IMR-90 (cell line): ENCODE data around the gene NT5C1A. TPM values are rescaled to one million over a fixed set of nuclear protein-coding genes. Genes with fewer than 3 reads are reported as not detected.

Experiments
- ATAC-seq: fragments of 200-7000 bp; cut with Tn5 transposase; 2 replicates; pipeline ENCODE4 v1.9.1; 2020; ENCODE audit warnings: low read depth, mild to moderate bottlenecking, moderate library complexity
- BruUV-seq: library from RNA; stranded (reverse); fragments of 400-500 nt; replicated peaks from 2 replicates; lab custom pipeline; 2021; lab: Mats Ljungman, UMichigan
- CTCF ChIA-PET: fragments of 300-600 bp; formaldehyde crosslinking; extraction: SDS; loops from one replicate; lab custom pipeline; 2021; ENCODE audit warnings: antibody characterized with exemption; lab: Yijun Ruan, JAX
- POLR2A ChIA-PET: fragments of 300-600 bp; sonication (Branson Sonifier 250); formaldehyde crosslinking; loops from one replicate; lab custom pipeline; 2022; ENCODE audit warnings: antibody characterized with exemption; ENCODE audit not compliant: unreplicated experiment; lab: Charles Lee
- DNase-seq: peaks from one replicate; pipeline ENCODE4 v3.0.0; 2013
- H2AFZ ChIP-seq: replicated peaks from 2 replicates; pipeline ENCODE3; 2013; ENCODE audit warnings: low read length, mild to moderate bottlenecking; ENCODE audit not compliant: poor library complexity
- H2AK5ac ChIP-seq: 2 replicates; pipeline ENCODE4 v1.6.1; 2013; ENCODE audit warnings: low read depth, low read length, inconsistent platforms
- H2AK9ac ChIP-seq: replicated peaks from 2 replicates; pipeline ENCODE3; 2013; ENCODE audit warnings: mild to moderate bottlenecking, low read depth, low read length, moderate library complexity; ENCODE audit not compliant: poor library complexity
- H2BK120ac ChIP-seq: 2 replicates; pipeline ENCODE4 v1.6.1; 2013; ENCODE audit warnings: low read depth, low read length, inconsistent platforms
- H2BK15ac ChIP-seq: 3 replicates; pipeline ENCODE4 v1.6.1; 2013; ENCODE audit warnings: low read depth, low read length, inconsistent platforms
- H2BK20ac ChIP-seq: 2 replicates; pipeline ENCODE4 v1.6.1; 2013; ENCODE audit warnings: low read depth, mild to moderate bottlenecking, inconsistent platforms, low read length, moderate library complexity
- H2BK5ac ChIP-seq: 2 replicates; pipeline ENCODE4 v1.6.1; 2013; ENCODE audit warnings: mild to moderate bottlenecking, low read depth, low read length, inconsistent platforms; ENCODE audit not compliant: poor library complexity, severe bottlenecking
- H3K14ac ChIP-seq: replicated peaks from 2 replicates; pipeline ENCODE4 v1.6.1; 2013; ENCODE audit warnings: low read depth, low read length, inconsistent platforms
- H3K18ac ChIP-seq: 2 replicates; pipeline ENCODE4 v1.6.1; 2013; ENCODE audit warnings: low read depth, low read length, control low read depth
- H3K23ac ChIP-seq: 2 replicates; pipeline ENCODE4 v1.6.1; 2013; ENCODE audit warnings: low read depth, low read length, inconsistent platforms
- H3K27ac ChIP-seq: 2 replicates; pipeline ENCODE4 v1.5.1; 2013; ENCODE audit warnings: mild to moderate bottlenecking, control low read depth, low read length; ENCODE audit not compliant: insufficient read depth
- H3K27me3 ChIP-seq: 2 replicates; pipeline ENCODE4 v1.6.1; 2013; ENCODE audit warnings: low read length; ENCODE audit not compliant: control insufficient read depth, insufficient read depth
- H3K36me3 ChIP-seq: 2 replicates; pipeline ENCODE4 v1.6.1; 2013; ENCODE audit warnings: low read length, mixed read lengths; ENCODE audit not compliant: control insufficient read depth, insufficient read depth
- H3K4ac ChIP-seq: 2 replicates; pipeline ENCODE4 v1.6.1; 2013; ENCODE audit warnings: low read depth, low read length, inconsistent platforms
- H3K4me1 ChIP-seq: 2 replicates; pipeline ENCODE4 v1.6.1; 2013; ENCODE audit warnings: low read length, mixed read lengths; ENCODE audit not compliant: control insufficient read depth, insufficient read depth
- H3K4me2 ChIP-seq: 2 replicates; pipeline ENCODE4 v1.6.1; 2013; ENCODE audit warnings: low read depth, mild to moderate bottlenecking, control low read depth, low read length, moderate library complexity
- H3K4me3 ChIP-seq: 2 replicates; pipeline ENCODE4 v1.5.1; 2013; ENCODE audit warnings: low read depth, mild to moderate bottlenecking, control low read depth, low read length, moderate library complexity; ENCODE audit not compliant: insufficient read depth
- H3K56ac ChIP-seq: 2 replicates; pipeline ENCODE4 v1.6.1; 2013; ENCODE audit warnings: low read length, inconsistent platforms; ENCODE audit not compliant: insufficient read depth; ENCODE audit errors: extremely low read depth
- H3K79me1 ChIP-seq, 2 experiments: 2 replicates each; pipeline ENCODE4 v1.6.1; 2013; ENCODE audit warnings: low read length in 2 of 2, inconsistent platforms in 1 of 2, low read depth in 1 of 2
- H3K9ac ChIP-seq: 2 replicates; pipeline ENCODE4 v1.6.1; 2013; ENCODE audit warnings: low read depth, low read length, control low read depth
- H3K9me1 ChIP-seq: 2 replicates; pipeline ENCODE4 v1.6.1; 2013; ENCODE audit warnings: low read length, inconsistent platforms; ENCODE audit not compliant: insufficient read depth
- H3K9me3 ChIP-seq: 2 replicates; pipeline ENCODE4 v1.6.1; 2013; ENCODE audit warnings: low read length; ENCODE audit not compliant: control insufficient read depth, insufficient read depth
- H4K20me1 ChIP-seq: 2 replicates; pipeline ENCODE4 v1.6.1; 2013; ENCODE audit warnings: low read length, inconsistent platforms; ENCODE audit not compliant: insufficient read depth
- H4K5ac ChIP-seq: 2 replicates; pipeline ENCODE4 v1.6.1; 2013; ENCODE audit warnings: mild to moderate bottlenecking, low read depth, low read length, control low read depth
- H4K8ac ChIP-seq, 2 experiments: 2 replicates each; pipeline ENCODE4 v1.6.1; 2013; ENCODE audit warnings: low read depth in 2 of 2, low read length in 2 of 2, control low read depth in 1 of 2, inconsistent platforms in 1 of 2
- H4K91ac ChIP-seq: 2 replicates; pipeline ENCODE4 v1.6.1; 2013; ENCODE audit warnings: low read depth, low read length, inconsistent platforms; ENCODE audit not compliant: insufficient read depth
- CEBPB ChIP-seq: IDR thresholded peaks from 2 replicates; pipeline ENCODE4 v1.6.1; 2012; ENCODE audit warnings: low read depth, low read length, improper control_type of control experiment
- CTCF ChIP-seq: conservative IDR thresholded peaks from 2 replicates; pipeline ENCODE4 v1.5.1; 2012; ENCODE audit warnings: mild to moderate bottlenecking, low read depth, low read length, improper control_type of control experiment
- MAFK ChIP-seq: IDR thresholded peaks from 2 replicates; pipeline ENCODE4 v1.6.1; 2012; ENCODE audit warnings: low read depth, low read length, improper control_type of control experiment
- MAZ ChIP-seq: IDR thresholded peaks from 2 replicates; pipeline ENCODE4 v1.6.1; 2012; ENCODE audit warnings: low read depth, mild to moderate bottlenecking, low read length, improper control_type of control experiment, moderate library complexity, borderline replicate concordance
- NFE2L2 ChIP-seq: fragments of 150-350 bp; IDR thresholded peaks from 2 replicates; pipeline ENCODE4 v1.6.1; 2016; ENCODE audit warnings: low read depth, mild to moderate bottlenecking, low read length
- POLR2A ChIP-seq: IDR thresholded peaks from 2 replicates; pipeline ENCODE4 v1.6.1; 2012; ENCODE audit warnings: mild to moderate bottlenecking, low read depth, low read length
- RCOR1 ChIP-seq: IDR thresholded peaks from 2 replicates; pipeline ENCODE4 v1.6.1; 2012; ENCODE audit warnings: mild to moderate bottlenecking, low read length, improper control_type of control experiment; ENCODE audit not compliant: insufficient replicate concordance
- WGBS, 2 experiments: methylation state at CpG; one replicate each; pipeline versions ENCODE4 v1.1.5 to v1.1.7; 2013; ENCODE audit warnings: missing lambda C conversion rate in 2 of 2; ENCODE audit not compliant: insufficient read length in 1 of 2; ENCODE audit errors: extremely low coverage in 2 of 2; 5-methylcytosine and 5-hydroxymethylcytosine counted together
- dilution Hi-C: fragments of 300-500 bp; cut with HindIII; formaldehyde crosslinking; loops from one replicate; pipeline ENCODE4 v1.14.3; 2018; ENCODE audit warnings: low sequenced_read_pairs; ENCODE audit not compliant: unreplicated experiment
- in situ Hi-C: fragments of 300-500 bp; cut with MboI; formaldehyde crosslinking; loops from 3 replicates; pipeline ENCODE4 v1.14.3; 2019; ENCODE audit warnings: low sequenced_read_pairs, inconsistent platforms, mixed read lengths
- intact Hi-C: fragments of 100-400 bp; cut with micrococcal nuclease; formaldehyde crosslinking; loops from 2 replicates; pipeline ENCODE4 v1.10.0; 2022
- polyA plus RNA-seq, 3 experiments: library from polyadenylated mRNA; depleted of rRNA; stranded (reverse); fragments of >200 nt; gene quantifications; 2 replicates each; pipeline ENCODE4 v1.2.3, GENCODE V29; 2012; ENCODE audit warnings: low replicate concordance in 1 of 3
- total RNA-seq: library from RNA; depleted of rRNA; stranded (reverse); fragments of >200 nt; gene quantifications from 2 replicates; pipeline ENCODE4 v1.2.3, GENCODE V29; 2012
- TF ChIP-seq, protein P1 (sequence below): fragments of 150-350 bp; IDR thresholded peaks from 2 replicates; pipeline ENCODE4 v1.6.1; 2017; ENCODE audit warnings: mild to moderate bottlenecking, antibody characterized with exemption, low read length, low read depth

NT5C1A gene
- total and polyA plus RNA-seq, 2 of the 4 experiments (the other 2 are of a cell fraction) = not detected

- dilution Hi-C loops (no loop called here), intact Hi-C loops (no loop called here), in situ Hi-C loops (no loop called here)
- H4K5ac ChIP-seq = no peak overlapping the region
- ChIA-PET CTCF (no interaction called here), POLR2A (no interaction called here)
- H3K9me1 ChIP-seq = peaks cover 4% of the 10 kb centered on the region; the same call in 1 of the 2 replicates
- H4K20me1 ChIP-seq = no peaks in the 10 kb centered on the region
- no peak overlapping the region for H2BK20ac ChIP-seq
- TF ChIP-seq, protein P1, sequence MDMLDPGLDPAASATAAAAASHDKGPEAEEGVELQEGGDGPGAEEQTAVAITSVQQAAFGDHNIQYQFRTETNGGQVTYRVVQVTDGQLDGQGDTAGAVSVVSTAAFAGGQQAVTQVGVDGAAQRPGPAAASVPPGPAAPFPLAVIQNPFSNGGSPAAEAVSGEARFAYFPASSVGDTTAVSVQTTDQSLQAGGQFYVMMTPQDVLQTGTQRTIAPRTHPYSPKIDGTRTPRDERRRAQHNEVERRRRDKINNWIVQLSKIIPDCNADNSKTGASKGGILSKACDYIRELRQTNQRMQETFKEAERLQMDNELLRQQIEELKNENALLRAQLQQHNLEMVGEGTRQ = no peak
- TF ChIP-seq MAFK (no peak), NFE2L2 (no peak), RCOR1 (no peak), MAZ (no peak), CTCF (no peak), POLR2A (no peak), CEBPB (no peak)
- BruUV-seq = no TSS peak
- ATAC-seq = no peak
- no peak for DNase-seq
- no peaks in the 10 kb centered on the region for H3K36me3 ChIP-seq
- H3K79me1 ChIP-seq = no peaks in the 10 kb centered on the region
- no peak overlapping the region for H2AFZ ChIP-seq
- no peak overlapping the region for H3K23ac ChIP-seq
- no peak overlapping the region for H3K27ac ChIP-seq
- WGBS, 2 experiments = no CpG with 5 or more reads among the region's 2 CpGs
- no peak overlapping the region for H3K14ac ChIP-seq
- H3K4me3 ChIP-seq = no peak overlapping the region
- peaks cover 73% of the 10 kb centered on the region for H3K27me3 ChIP-seq
- H3K18ac ChIP-seq = no peak overlapping the region
- no peak overlapping the region for H2BK15ac ChIP-seq
- H4K91ac ChIP-seq = no peak overlapping the region
- no peak overlapping the region for H2BK5ac ChIP-seq
- no peak overlapping the region for H2AK5ac ChIP-seq
- no peak overlapping the region for H2BK120ac ChIP-seq
- H3K9me3 ChIP-seq = peaks cover 2% of the 10 kb centered on the region; the same call in 1 of the 2 replicates
- no peak overlapping the region for H2AK9ac ChIP-seq
- H3K4ac ChIP-seq = no peak overlapping the region
- H3K4me1 ChIP-seq = no peaks in the 10 kb centered on the region
- H4K8ac ChIP-seq = no peak overlapping the region
- no peak overlapping the region for H3K4me2 ChIP-seq
- no peak overlapping the region for H3K9ac ChIP-seq
- no peak overlapping the region for H3K56ac ChIP-seq
Observed at GRCh38 chr1:39679821-39680220, 7.9 kb upstream of the NT5C1A start.
